Testis (tissue), 2 donors: ENCODE results near the gene CCR6.

Experiments used
- POLR2A ChIP-seq: fragments of 450-650 bp; IDR thresholded peaks from one replicate; pipeline ENCODE4 v1.6.1; 2017; ENCODE audit warnings: antibody characterized with exemption, mild to moderate bottlenecking, moderate library complexity
- TF ChIP-seq, protein P1 (sequence below), 3 experiments: fragments of 450-650 bp in 2 of 3; fragments of 200-600 bp in 1 of 3; sonication (generic) in 1 of 3; IDR thresholded peaks; one replicate each; pipeline ENCODE4 v1.5.1; 2016 to 2019; ENCODE audit warnings: antibody characterized with exemption in 3 of 3, mild to moderate bottlenecking in 2 of 3, moderate library complexity in 1 of 3

DNA sequence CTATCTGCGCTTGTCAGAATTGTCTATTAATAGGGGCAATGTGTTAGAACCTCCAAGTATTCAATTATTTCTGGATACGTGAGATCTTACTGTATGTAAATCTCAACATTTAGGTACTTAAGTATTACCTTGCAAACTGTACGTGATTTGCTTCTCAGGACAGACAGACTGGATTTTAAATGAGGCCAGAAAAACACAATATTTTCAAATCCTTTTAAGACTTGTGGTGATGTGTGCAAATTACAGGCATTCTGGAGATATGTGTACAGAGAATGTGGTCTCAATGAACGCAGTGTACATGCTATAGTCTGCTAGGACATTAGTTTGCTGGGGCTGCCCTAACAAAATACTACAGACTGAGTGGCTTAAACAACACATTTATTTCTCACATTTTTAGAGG, 16.9 kb downstream of the CCR6 start:
- TF ChIP-seq, protein P1, sequence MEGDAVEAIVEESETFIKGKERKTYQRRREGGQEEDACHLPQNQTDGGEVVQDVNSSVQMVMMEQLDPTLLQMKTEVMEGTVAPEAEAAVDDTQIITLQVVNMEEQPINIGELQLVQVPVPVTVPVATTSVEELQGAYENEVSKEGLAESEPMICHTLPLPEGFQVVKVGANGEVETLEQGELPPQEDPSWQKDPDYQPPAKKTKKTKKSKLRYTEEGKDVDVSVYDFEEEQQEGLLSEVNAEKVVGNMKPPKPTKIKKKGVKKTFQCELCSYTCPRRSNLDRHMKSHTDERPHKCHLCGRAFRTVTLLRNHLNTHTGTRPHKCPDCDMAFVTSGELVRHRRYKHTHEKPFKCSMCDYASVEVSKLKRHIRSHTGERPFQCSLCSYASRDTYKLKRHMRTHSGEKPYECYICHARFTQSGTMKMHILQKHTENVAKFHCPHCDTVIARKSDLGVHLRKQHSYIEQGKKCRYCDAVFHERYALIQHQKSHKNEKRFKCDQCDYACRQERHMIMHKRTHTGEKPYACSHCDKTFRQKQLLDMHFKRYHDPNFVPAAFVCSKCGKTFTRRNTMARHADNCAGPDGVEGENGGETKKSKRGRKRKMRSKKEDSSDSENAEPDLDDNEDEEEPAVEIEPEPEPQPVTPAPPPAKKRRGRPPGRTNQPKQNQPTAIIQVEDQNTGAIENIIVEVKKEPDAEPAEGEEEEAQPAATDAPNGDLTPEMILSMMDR (IDR thresholded peaks at IDR 0.05), result peak in 1 of 3 experiments; percentile 10
- no peak for TF ChIP-seq POLR2A
